ENCODE measurements around the gene LRP8.

LRP8 gene

GRCh38 chr1:53321776-53322602 lies 5.9 kb downstream of the LRP8 start:
- no peak for DNase-seq

DNA sequence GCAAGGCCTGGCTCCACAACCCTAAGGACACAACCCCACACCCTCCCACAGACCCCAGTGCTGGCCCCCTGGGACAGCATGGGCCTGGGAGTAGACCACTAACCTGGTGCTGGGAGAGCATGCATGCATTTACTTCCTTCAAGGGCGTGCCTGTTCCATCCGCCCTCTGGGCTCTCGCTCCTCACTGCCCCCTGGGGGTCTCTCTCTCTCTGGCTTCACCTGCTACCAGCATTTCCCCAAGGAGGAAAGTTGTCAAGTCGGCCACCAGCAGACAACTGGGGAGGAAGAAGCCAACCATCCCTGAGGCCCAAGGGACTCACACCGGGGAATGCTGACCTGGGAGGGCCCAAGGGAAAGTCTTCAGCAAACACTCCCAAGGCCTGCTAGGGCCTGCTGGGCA lies 6.5 kb downstream of the LRP8 start:
- no peak for DNase-seq

DNA sequence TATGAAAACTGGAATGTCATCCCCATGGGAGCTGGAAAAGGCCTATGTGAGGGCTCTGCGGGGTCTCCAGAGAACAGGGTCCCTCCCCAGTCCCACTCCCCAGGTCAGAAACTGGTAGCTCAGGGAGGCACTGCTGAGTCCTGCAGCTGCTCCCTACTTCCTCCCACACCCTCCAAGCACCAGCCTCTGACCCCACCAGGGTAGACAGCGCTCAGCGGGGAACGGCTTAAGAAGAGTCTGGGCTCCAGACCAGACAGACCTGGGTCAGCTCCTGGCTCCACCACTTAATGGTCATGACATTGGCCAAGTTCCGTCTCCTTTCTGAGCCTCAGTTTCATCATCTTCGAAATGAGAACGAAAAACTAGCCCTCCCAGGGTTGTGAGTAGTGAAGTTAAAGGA lies 7.2 kb downstream of the LRP8 start:
- no peak for DNase-seq

GRCh38 chr1:53319296-53320101 lies 8.4 kb downstream of the LRP8 start:
- no peak for DNase-seq

DNA sequence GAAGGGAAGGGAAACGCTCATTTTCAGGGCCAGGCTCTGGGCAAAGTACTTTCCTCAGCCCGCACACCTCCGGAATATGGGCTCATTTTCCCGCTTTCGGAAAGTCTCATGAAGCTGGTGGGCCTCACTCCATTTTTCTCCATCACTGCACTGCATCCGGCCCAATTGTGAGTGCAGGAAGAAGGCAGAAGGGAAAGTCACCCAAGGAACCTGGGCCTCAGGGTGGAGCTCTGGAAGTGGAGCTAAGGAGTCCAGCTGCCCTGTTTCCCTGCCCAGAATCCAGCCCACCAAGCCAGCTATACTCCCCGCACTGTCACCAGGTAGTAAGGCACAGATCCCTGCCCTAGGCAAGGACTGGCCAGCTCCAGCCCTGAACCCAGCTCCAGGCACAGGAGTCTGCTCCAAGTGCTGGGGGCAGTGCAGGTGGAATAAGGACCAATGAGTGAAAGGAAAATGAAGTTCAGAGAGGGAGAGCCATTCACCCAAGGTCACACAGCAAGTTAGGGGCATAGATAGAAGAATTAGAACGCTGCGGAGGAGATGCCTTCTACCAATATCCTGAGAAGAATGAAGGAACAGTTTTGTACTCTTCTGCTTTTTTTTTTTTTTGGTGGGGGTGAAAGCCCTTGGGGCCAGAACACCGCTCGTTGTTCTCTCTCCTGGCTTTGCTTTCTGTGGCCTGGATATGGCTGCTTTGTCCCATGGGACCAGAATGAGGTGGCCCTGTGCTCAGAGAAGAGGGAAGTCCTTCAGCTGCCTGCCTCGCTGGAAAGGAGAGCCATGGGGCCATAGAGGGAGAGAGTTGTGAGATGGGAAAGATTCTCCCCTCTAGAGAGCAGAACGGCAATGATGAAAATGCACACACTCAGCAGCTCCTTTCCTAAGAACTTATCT lies 10.0 kb downstream of the LRP8 start:
- DNase-seq: no peak

DNA sequence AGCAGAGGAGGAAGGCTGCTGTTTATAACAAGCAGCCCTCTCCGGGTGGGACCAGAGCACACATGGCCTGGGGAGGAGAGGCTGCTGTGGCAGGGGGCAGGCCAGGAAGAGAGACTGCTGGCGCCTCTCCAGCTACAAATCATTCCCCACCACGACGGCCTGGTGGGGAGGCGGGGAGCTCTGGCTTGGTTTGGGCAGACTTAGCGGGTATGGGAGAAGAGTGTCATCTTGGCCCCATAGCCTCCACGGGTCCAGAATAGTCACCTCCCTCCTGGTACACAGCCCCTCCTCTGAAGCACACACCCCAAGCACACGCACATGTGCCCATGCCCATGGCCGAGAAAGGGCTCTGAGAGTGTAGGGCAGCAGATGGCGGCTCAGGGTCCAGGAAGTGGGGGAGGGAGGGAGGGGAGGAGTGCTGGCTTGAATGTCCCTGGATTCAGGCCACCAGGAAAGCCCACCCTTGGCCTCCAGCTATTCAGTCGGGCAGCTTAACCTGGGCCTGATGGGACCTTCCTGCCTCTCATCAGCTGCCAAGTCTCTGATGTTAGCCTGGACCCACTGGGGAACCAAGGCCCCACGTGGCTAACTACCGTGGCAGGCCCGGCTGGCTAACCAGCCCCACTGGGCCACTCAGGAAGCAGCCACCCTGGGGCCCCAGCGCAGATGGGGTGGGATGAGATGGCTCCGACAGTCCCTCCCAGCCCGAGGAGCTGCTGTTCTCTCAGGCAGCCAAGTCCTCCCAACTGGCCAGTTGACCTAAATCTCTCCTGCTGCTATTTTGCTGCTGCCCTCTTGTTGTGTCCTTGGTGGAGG lies 10.9 kb downstream of the LRP8 start:
- no peak for DNase-seq

DNA sequence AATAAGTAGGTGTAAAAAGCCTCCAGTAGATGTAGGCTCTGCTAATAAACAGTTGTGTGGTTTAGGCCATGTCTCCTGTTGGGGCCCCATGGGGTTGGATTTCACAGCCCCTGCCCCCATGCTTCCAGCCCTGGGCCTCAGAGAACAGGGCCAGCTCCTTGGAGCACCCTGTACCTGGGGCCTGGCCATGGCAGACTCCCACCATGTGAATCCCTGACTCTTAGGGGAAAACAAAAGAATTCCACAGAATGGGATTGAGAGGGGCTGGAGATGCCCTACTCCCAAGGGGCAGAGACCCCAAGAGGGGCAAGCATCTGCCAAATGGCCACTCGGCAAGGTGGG lies 11.5 kb downstream of the LRP8 start:
- no peak for DNase-seq

DNA sequence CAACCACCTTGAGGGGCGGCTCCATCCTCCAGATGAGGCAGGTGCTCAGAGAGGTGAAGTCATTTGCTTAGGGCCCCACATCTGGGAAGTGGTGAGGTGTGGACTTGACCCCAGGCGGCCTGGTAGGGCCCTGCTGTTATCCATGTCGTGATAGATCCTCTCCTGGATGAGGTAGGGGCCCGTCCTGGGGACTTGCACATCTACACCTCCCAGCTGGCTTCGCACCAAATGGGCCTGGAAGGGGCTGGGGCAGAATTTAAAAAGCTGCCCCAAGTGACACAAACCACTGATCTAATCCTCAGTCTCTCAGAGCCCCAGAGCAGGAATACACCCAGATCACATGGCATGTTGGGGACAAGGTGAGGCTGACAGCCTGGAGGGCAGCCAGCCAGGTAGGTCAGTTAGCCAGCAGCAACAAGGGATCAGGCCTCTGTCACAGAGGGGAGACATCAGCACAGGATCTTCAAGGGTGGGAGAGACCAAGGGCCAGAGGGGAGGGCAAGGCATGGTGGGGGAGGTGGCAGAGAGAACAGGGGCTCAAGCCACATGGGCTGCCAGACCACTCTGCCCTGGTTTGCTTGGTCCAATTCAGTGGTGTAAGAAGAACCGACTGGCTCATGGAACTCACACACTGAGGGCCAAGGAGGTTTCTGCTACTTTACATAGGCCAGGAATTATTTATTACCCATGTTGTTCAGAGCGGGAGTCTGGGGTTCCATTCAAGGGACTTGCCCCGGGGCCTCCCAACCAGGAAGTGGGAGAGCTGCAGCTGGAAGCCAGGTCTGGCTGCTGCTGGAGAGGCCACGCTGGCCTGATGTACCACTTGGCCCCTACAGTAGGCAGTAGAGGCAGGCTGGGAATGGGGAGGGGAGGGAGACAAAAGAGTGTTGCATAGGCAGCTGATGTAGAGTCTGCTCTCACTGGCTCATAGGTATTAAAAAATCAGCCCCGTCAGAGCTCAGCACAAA lies 12.1 kb downstream of the LRP8 start:
- no peak for DNase-seq

DNA sequence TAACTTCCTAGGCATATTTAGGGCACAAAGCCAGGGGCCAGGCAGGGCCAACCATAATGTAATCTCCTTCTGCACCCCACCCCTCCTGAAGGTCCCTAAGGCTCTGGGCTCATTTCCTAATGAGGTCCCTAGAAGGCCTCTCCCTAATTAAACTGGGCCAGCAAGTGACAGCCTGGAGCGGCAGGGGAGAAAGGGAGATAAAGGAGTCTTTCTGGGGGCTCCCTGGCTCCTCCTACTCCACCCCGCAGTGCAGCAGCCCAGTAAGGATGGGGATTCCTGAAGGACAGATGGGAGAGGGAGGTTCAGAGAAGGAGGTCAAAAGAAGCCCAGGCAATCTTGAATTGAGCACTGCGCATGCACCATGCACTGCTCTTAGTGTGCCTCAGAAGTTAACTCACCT lies 12.8 kb downstream of the LRP8 start:
- no peak for DNase-seq

GRCh38 chr1:53314606-53315005 lies 13.3 kb downstream of the LRP8 start:
- no peak for DNase-seq

DNA sequence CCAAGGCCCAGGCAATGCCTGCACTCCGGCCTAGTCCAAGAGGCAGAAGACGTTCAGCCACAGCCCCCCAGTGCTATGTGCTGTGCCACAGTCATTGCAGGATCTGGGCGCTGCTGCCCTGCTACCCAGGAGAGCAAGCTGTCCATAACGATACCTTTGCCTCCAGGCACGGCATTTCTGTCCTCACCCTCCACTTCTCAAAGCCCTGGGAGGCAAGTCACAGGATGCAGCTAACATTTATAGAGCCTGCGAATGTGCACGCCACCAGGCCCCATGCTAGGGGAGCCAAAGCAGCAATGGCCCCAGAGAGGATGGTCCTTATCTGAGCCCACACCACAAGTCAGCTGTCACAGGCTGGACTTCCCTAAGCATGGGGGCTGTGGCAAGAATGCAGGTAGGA lies 13.8 kb downstream of the LRP8 start:
- no peak for DNase-seq

DNA sequence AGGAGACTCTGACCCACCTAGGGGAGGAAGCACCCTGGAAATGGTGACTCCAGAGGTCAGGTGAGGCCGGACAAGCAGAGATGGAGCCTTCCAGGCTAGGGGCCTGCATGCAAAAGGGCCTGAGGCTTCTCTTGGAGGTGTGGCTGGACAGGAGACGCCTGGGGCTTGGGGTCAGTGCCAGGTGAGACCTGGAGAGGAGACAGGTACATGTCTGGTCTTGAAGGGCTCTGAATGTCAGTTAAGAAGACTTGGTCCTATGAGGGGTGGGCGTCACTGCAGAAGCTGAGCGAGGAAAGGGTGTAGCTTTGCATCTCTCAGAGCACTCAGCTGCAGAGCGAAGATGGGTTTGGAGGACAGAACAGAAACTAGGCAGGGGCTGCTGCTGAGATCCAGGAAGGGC lies 14.3 kb downstream of the LRP8 start:
- DNase-seq: no peak

GRCh38 chr1:53311702-53312305 lies 16.1 kb downstream of the LRP8 start:
- no peak for DNase-seq

DNA sequence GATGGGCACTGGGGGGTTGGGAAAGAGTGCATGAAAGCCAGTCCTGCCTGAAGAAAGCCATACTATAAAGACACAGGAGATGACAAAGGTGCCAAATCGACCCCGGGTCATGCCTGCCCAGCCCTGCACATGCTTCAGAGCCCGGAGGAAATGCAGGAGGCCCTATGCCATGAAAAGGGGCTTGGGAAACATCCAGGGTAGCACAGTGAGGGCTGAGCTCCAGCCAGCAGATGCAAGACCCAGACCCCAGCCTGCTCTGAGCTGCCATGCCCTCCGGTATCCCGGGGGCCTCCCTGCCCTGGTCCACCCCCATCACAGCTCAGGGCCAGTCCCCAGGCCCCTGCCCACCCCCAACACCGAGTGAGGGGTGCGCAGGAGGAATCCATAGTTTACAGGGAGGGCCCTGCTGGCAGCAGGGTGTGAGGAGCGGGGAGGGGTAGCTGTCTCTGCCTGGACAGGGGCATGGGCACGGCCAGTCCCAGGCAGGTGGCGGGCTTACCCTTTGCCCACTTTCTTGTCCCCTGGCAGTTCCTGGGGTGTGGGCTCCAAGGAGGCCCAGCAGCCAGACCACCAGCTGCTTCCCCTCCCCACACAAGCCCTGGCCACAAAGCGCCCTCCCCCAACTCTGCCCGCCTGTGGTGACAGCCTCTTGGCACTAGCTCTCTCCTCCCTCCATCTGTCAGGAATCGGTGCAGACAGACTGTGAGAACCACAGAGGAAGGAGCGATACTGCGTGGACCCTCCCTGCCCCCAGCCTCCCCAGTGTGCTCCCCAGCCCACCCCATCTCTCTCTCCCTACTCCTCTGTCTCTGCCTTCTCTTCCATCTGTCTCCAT lies 16.8 kb downstream of the LRP8 start:
- DNase-seq: no peak

- DNase-seq: no peak
These were observed 18.1 kb downstream of the LRP8 start for GRCh38 chr1:53309802-53310201.

- no peak for DNase-seq
These were observed 19.4 kb downstream of the LRP8 start for GRCh38 chr1:53308506-53308905.

GRCh38 chr1:53307037-53307436 lies 20.8 kb downstream of the LRP8 start:
- no peak for DNase-seq

DNA sequence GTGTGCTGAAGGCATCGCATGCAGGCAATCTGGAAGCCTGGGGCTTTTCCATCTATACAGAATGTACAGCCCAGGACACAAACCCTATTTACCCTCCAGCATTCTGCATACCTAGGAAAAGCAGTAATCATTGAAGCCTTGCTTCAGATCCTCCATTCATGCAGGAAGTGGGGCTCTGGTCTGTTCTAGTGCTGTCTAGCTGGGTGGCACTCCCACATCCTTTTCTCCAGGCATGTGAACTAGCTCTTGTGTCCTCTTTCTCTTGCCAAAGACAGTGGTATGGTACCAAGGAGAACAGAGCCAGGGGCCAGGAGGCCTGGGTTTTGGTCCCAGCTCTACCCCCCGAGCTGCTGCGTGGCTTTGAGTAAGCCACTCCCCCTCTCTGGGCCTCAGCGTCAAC lies 21.7 kb downstream of the LRP8 start:
- no peak for DNase-seq

- DNase-seq: no peak
These were observed 22.2 kb downstream of the LRP8 start for GRCh38 chr1:53305650-53306049.

- DNase-seq: no peak
These were observed 23.3 kb downstream of the LRP8 start for GRCh38 chr1:53304527-53304926.
